A549 (cell line): Measurements from ENCODE around the gene STXBP4. TPM values are rescaled to one million over a fixed set of nuclear protein-coding genes. Genes with fewer than 3 reads are reported as not detected.

Source experiments
- ATAC-seq, 2 experiments: fragments of 200-7000 bp in 1 of 2; fragments of >200 bp in 1 of 2; cut with Nextera tagmentation in 1 of 2; cut with Tn5 transposase in 1 of 2; 3 replicates each; pipeline versions ENCODE4 v1.8.0 to v1.9.1; 2018 to 2020; ENCODE audit warnings: mild to moderate bottlenecking in 1 of 2, moderate library complexity in 1 of 2
- CTCF ChIA-PET: fragments of 300-600 bp; sonication (Branson Sonifier 250); formaldehyde crosslinking; extraction: SDS; loops from one replicate; lab custom pipeline; 2021; ENCODE audit warnings: antibody characterized with exemption, inconsistent platforms; lab: Yijun Ruan, JAX
- POLR2A ChIA-PET: fragments of 350-600 bp; formaldehyde crosslinking; extraction: SDS; loops from one replicate; lab custom pipeline; 2021; ENCODE audit warnings: antibody characterized with exemption, inconsistent platforms; lab: Yijun Ruan, JAX
- DNase-seq, 2 experiments: peaks; one replicate each; pipeline versions ENCODE4 v3.0.0 to v3.0.0-alpha.2; 2011 to 2016; ENCODE audit warnings: low read depth in 1 of 2, low spot score in 1 of 2
- FAIRE-seq: peaks from 2 replicates; lab custom pipeline; 2011; peaks lifted over from hg19 to GRCh38; lab: Jason Lieb, UNC
- H3K27ac ChIP-seq, 2 experiments: fragments of >200 bp; sonication (Bioruptor Twin); formaldehyde crosslinking; 3 replicates each; pipeline ENCODE4 v1.5.1; 2016 to 2017
- H3K4me1 ChIP-seq: fragments of >200 bp; sonication (Bioruptor Twin); formaldehyde crosslinking; 3 replicates; pipeline ENCODE4 v1.6.1; 2016
- H3K4me2 ChIP-seq: fragments of >200 bp; sonication (Bioruptor Twin); formaldehyde crosslinking; 3 replicates; pipeline ENCODE4 v1.6.1; 2016
- H3K4me3 ChIP-seq: fragments of >200 bp; sonication (Bioruptor Twin); formaldehyde crosslinking; 3 replicates; pipeline ENCODE4 v1.5.1; 2016
- H3K9me3 ChIP-seq: fragments of >200 bp; sonication (Bioruptor Twin); formaldehyde crosslinking; 3 replicates; pipeline ENCODE4 v1.6.1; 2016
- CBX2 ChIP-seq: fragments of 200-600 bp; sonication (generic); IDR thresholded peaks from 2 replicates; pipeline ENCODE4 v1.6.1; 2016; ENCODE audit warnings: low read depth, mild to moderate bottlenecking, borderline replicate concordance
- CHD2 ChIP-seq: fragments of 150-350 bp; IDR thresholded peaks from 2 replicates; pipeline ENCODE4 v1.6.1; 2014; ENCODE audit warnings: low read length; ENCODE audit not compliant: partially characterized antibody
- EHMT2 ChIP-seq: fragments of 200-600 bp; sonication (generic); IDR thresholded peaks from 2 replicates; pipeline ENCODE4 v1.6.1; 2016; ENCODE audit warnings: antibody characterized with exemption, low read depth, mild to moderate bottlenecking, moderate library complexity
- MAZ ChIP-seq: fragments of 150-350 bp; IDR thresholded peaks from 2 replicates; pipeline ENCODE4 v1.6.1; 2014; ENCODE audit warnings: antibody characterized with exemption, low read depth, low read length, borderline replicate concordance
- WGBS: methylation state at CpG from one replicate; pipeline ENCODE4 v1.1.6; 2017; ENCODE audit errors: missing lambda C conversion rate; 5-methylcytosine and 5-hydroxymethylcytosine counted together
- polyA plus RNA-seq, 4 experiments: library from polyadenylated mRNA; depleted of rRNA in 3 of 4; stranded (reverse); fragments of >200 nt; fragmentation: RNase III in 1 of 4; extraction: RNeasy Plus Mini Kit Qiagen cat#74134 plus additional on column Dnase treatment in 1 of 4; gene quantifications; 2 replicates in 3 of 4; 3 replicates in 1 of 4; pipeline ENCODE4 v1.2.3, GENCODE V29; 2011 to 2017
- small RNA-seq, 6 experiments: library from RNA; depleted of rRNA; stranded (forward); fragments of <200 nt; gene quantifications; one replicate each; pipeline ENCODE3, GENCODE V24; 2012
- TF ChIP-seq, protein P1 (sequence below): fragments of 250-450 bp; sonication (Bioruptor Pico); IDR thresholded peaks from 2 replicates; pipeline ENCODE4 v1.5.0; 2020; ENCODE audit warnings: low read depth, mild to moderate bottlenecking, moderate library complexity

STXBP4 gene
- polyA plus RNA-seq, 2 of the 4 experiments (the other 2 are of a cell fraction): 9.0 to 16.0 TPM

DNA sequence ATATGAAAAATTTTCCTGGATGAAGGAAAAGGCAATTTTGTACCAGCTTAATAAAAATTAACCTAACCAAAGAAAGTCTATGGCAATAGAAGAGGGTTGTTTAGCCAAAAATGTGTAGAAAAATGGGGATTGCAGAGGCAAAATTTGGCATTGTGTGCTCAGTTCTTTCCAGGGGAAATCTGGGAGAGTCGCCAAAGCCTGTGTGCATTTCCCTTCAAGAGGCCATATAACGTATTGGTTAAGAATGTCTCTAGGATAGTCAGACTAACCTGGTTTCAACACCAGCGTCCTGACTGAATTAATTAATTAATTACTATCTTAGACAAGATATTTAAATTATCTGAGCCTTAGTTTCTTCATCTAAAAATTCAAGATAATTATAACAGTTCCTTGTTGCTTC, 251.4 kb downstream of the STXBP4 start:
- no peak overlapping the region for H3K4me3 ChIP-seq
- POLR2A ChIA-PET: no interaction called here
- no peaks in the 10 kb centered on the region for H3K4me1 ChIP-seq
- TF ChIP-seq EHMT2 (no peak), MAZ (no peak), CHD2 (no peak), CBX2 (no peak)
- TF ChIP-seq, protein P1, sequence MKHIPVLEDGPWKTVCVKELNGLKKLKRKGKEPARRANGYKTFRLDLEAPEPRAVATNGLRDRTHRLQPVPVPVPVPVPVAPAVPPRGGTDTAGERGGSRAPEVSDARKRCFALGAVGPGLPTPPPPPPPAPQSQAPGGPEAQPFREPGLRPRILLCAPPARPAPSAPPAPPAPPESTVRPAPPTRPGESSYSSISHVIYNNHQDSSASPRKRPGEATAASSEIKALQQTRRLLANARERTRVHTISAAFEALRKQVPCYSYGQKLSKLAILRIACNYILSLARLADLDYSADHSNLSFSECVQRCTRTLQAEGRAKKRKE (CRISPR knock-in tag): no peak
- H3K4me2 ChIP-seq: no peak overlapping the region
- ATAC-seq: no peak
- DNase-seq: no peak
- no peaks in the 10 kb centered on the region for H3K9me3 ChIP-seq
- CTCF ChIA-PET: interaction anchor here (1.9 kb wide), 1 partner anchor 11 kb away, joined by 7 read pairs; no protein-coding TSS in a partner anchor
- 20% methylated on average over 3 of the region's 3 CpGs for WGBS
- FAIRE-seq: no peak
- no peak overlapping the region for H3K27ac ChIP-seq

Small RNAs within 50 kb of the gene (small RNA-seq; reads per million reads assigned to genes)
- 0 reads per million in 6 experiments for gene AC007485.1

Other genes with a start within 250 kb of the STXBP4 start
- 111 and 117 TPM in 2 replicates for gene TOM1L1, start 67.9 kb upstream of the STXBP4 start, polyA plus RNA-seq (2011; rRNA removed)
- gene TOM1L1, start 67.9 kb upstream of the STXBP4 start, polyA plus RNA-seq (2017; fragmentation: RNase III; extraction: RNeasy Plus Mini Kit Qiagen cat#74134 plus additional on column Dnase treatment): 53.4 to 58.5 TPM (median 56.2 TPM) in 3 replicates
- 77.4 and 95.4 TPM in 2 replicates for gene COX11, start 111 bp upstream of the STXBP4 start, polyA plus RNA-seq (2011; rRNA removed)
- gene COX11, start 111 bp upstream of the STXBP4 start, polyA plus RNA-seq (2017; fragmentation: RNase III; extraction: RNeasy Plus Mini Kit Qiagen cat#74134 plus additional on column Dnase treatment): 112 to 121 TPM (median 114 TPM) in 3 replicates